H1 (cell line): Measurements from ENCODE around the gene SLC12A7.

ENCODE experiments used
- EP300 ChIP-seq, 2 experiments: IDR thresholded peaks; 1 replicate in 1 of 2; 2 replicates in 1 of 2; pipeline ENCODE4 v1.6.1; 2011 to 2012; ENCODE audit warnings: low read depth in 2 of 2, low read length in 2 of 2, mild to moderate bottlenecking in 2 of 2, borderline replicate concordance in 1 of 2, inconsistent platforms in 1 of 2, moderate library complexity in 1 of 2
- GABPA ChIP-seq: IDR thresholded peaks from 2 replicates; pipeline ENCODE4 v1.6.1; 2011; ENCODE audit warnings: mild to moderate bottlenecking, low read length, moderate library complexity, borderline replicate concordance; ENCODE audit not compliant: insufficient read depth
- KDM1A ChIP-seq: fragments of 200-600, 300-600 bp; sonication (generic); IDR thresholded peaks from 2 replicates; pipeline ENCODE4 v1.7.1; 2016; ENCODE audit warnings: mild to moderate bottlenecking, low read length, borderline replicate concordance
- MAFK ChIP-seq: IDR thresholded peaks from 2 replicates; pipeline ENCODE4 v1.6.1; 2012; ENCODE audit warnings: low read depth, mild to moderate bottlenecking, improper control_type of control experiment, low read length
- MAX ChIP-seq: IDR thresholded peaks from 2 replicates; pipeline ENCODE4 v1.6.1; 2012; ENCODE audit warnings: inconsistent platforms
- NRF1 ChIP-seq: IDR thresholded peaks from 2 replicates; pipeline ENCODE4 v1.6.1; 2011; ENCODE audit warnings: mild to moderate bottlenecking, low read depth, low read length, improper control_type of control experiment
- PHF8 ChIP-seq: fragments of 200-600 bp; sonication (generic); conservative IDR thresholded peaks from 2 replicates; pipeline ENCODE4 v1.7.1; 2012; ENCODE audit warnings: low read depth, mild to moderate bottlenecking, inconsistent platforms, low read length, moderate library complexity
- POLR2A ChIP-seq, 2 experiments: IDR thresholded peaks; 1 replicate in 1 of 2; 2 replicates in 1 of 2; pipeline ENCODE4 v1.6.1; 2011; ENCODE audit warnings: low read depth in 2 of 2, low read length in 2 of 2, mild to moderate bottlenecking in 2 of 2; ENCODE audit errors: control extremely low read depth in 1 of 2
- POLR2AphosphoS5 ChIP-seq: IDR thresholded peaks from 2 replicates; pipeline ENCODE4 v1.6.1; 2011; ENCODE audit warnings: low read depth, low read length
- SAP30 ChIP-seq: fragments of 300-600 bp; sonication (generic); IDR thresholded peaks from 2 replicates; pipeline ENCODE4 v1.7.1; 2012; ENCODE audit warnings: low read length, moderate library complexity, mild to moderate bottlenecking, inconsistent platforms; ENCODE audit not compliant: insufficient read depth, insufficient replicate concordance
- SIRT6 ChIP-seq: IDR thresholded peaks from one replicate; pipeline ENCODE4 v1.7.1; 2012; ENCODE audit warnings: low read length, inconsistent platforms
- TEAD4 ChIP-seq: IDR thresholded peaks from 2 replicates; pipeline ENCODE4 v1.6.1; 2012; ENCODE audit warnings: low read depth, low read length, inconsistent platforms, mixed read lengths
- TF ChIP-seq, protein P1 (sequence below): fragments of 300-600 bp; sonication (generic); IDR thresholded peaks from 2 replicates; pipeline ENCODE4 v1.7.1; 2012; ENCODE audit warnings: low read length, moderate library complexity, mild to moderate bottlenecking, inconsistent platforms; ENCODE audit not compliant: insufficient replicate concordance
- TF ChIP-seq, protein P2 (sequence below), 3 experiments: IDR thresholded peaks; 1 replicate in 2 of 3; 2 replicates in 1 of 3; pipeline versions ENCODE4 v1.5.1 to v1.6.1; 2011; ENCODE audit warnings: low read length in 3 of 3, mild to moderate bottlenecking in 3 of 3, inconsistent platforms in 2 of 3, low read depth in 1 of 3, moderate library complexity in 1 of 3; ENCODE audit not compliant: insufficient read depth in 1 of 3; ENCODE audit errors: control extremely low read depth in 1 of 3

GRCh38 chr5:1048162-1048721 lies 63.6 kb downstream of the SLC12A7 start:
- TF ChIP-seq POLR2AphosphoS5 = no peak
- TF ChIP-seq MAFK = no peak
- TF ChIP-seq, protein P1, sequence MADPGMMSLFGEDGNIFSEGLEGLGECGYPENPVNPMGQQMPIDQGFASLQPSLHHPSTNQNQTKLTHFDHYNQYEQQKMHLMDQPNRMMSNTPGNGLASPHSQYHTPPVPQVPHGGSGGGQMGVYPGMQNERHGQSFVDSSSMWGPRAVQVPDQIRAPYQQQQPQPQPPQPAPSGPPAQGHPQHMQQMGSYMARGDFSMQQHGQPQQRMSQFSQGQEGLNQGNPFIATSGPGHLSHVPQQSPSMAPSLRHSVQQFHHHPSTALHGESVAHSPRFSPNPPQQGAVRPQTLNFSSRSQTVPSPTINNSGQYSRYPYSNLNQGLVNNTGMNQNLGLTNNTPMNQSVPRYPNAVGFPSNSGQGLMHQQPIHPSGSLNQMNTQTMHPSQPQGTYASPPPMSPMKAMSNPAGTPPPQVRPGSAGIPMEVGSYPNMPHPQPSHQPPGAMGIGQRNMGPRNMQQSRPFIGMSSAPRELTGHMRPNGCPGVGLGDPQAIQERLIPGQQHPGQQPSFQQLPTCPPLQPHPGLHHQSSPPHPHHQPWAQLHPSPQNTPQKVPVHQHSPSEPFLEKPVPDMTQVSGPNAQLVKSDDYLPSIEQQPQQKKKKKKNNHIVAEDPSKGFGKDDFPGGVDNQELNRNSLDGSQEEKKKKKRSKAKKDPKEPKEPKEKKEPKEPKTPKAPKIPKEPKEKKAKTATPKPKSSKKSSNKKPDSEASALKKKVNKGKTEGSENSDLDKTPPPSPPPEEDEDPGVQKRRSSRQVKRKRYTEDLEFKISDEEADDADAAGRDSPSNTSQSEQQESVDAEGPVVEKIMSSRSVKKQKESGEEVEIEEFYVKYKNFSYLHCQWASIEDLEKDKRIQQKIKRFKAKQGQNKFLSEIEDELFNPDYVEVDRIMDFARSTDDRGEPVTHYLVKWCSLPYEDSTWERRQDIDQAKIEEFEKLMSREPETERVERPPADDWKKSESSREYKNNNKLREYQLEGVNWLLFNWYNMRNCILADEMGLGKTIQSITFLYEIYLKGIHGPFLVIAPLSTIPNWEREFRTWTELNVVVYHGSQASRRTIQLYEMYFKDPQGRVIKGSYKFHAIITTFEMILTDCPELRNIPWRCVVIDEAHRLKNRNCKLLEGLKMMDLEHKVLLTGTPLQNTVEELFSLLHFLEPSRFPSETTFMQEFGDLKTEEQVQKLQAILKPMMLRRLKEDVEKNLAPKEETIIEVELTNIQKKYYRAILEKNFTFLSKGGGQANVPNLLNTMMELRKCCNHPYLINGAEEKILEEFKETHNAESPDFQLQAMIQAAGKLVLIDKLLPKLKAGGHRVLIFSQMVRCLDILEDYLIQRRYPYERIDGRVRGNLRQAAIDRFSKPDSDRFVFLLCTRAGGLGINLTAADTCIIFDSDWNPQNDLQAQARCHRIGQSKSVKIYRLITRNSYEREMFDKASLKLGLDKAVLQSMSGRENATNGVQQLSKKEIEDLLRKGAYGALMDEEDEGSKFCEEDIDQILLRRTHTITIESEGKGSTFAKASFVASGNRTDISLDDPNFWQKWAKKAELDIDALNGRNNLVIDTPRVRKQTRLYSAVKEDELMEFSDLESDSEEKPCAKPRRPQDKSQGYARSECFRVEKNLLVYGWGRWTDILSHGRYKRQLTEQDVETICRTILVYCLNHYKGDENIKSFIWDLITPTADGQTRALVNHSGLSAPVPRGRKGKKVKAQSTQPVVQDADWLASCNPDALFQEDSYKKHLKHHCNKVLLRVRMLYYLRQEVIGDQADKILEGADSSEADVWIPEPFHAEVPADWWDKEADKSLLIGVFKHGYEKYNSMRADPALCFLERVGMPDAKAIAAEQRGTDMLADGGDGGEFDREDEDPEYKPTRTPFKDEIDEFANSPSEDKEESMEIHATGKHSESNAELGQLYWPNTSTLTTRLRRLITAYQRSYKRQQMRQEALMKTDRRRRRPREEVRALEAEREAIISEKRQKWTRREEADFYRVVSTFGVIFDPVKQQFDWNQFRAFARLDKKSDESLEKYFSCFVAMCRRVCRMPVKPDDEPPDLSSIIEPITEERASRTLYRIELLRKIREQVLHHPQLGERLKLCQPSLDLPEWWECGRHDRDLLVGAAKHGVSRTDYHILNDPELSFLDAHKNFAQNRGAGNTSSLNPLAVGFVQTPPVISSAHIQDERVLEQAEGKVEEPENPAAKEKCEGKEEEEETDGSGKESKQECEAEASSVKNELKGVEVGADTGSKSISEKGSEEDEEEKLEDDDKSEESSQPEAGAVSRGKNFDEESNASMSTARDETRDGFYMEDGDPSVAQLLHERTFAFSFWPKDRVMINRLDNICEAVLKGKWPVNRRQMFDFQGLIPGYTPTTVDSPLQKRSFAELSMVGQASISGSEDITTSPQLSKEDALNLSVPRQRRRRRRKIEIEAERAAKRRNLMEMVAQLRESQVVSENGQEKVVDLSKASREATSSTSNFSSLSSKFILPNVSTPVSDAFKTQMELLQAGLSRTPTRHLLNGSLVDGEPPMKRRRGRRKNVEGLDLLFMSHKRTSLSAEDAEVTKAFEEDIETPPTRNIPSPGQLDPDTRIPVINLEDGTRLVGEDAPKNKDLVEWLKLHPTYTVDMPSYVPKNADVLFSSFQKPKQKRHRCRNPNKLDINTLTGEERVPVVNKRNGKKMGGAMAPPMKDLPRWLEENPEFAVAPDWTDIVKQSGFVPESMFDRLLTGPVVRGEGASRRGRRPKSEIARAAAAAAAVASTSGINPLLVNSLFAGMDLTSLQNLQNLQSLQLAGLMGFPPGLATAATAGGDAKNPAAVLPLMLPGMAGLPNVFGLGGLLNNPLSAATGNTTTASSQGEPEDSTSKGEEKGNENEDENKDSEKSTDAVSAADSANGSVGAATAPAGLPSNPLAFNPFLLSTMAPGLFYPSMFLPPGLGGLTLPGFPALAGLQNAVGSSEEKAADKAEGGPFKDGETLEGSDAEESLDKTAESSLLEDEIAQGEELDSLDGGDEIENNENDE = no peak
- TF ChIP-seq, protein P2, sequence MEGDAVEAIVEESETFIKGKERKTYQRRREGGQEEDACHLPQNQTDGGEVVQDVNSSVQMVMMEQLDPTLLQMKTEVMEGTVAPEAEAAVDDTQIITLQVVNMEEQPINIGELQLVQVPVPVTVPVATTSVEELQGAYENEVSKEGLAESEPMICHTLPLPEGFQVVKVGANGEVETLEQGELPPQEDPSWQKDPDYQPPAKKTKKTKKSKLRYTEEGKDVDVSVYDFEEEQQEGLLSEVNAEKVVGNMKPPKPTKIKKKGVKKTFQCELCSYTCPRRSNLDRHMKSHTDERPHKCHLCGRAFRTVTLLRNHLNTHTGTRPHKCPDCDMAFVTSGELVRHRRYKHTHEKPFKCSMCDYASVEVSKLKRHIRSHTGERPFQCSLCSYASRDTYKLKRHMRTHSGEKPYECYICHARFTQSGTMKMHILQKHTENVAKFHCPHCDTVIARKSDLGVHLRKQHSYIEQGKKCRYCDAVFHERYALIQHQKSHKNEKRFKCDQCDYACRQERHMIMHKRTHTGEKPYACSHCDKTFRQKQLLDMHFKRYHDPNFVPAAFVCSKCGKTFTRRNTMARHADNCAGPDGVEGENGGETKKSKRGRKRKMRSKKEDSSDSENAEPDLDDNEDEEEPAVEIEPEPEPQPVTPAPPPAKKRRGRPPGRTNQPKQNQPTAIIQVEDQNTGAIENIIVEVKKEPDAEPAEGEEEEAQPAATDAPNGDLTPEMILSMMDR (IDR thresholded peaks at IDR 0.05; ENCODE audit: control extremely low read depth in 1 of 3, insufficient read depth in 1 of 3, low read depth in 1 of 3, low read length in 3 of 3) = no peak
- TF ChIP-seq MAX = no peak
- TF ChIP-seq EP300 (IDR thresholded peaks at IDR 0.05; ENCODE audit: borderline replicate concordance in 1 of 2, low read depth in 2 of 2, low read length in 2 of 2) = no peak
- no peak for TF ChIP-seq NRF1
- no peak for TF ChIP-seq TEAD4
- TF ChIP-seq SIRT6 = no peak
- TF ChIP-seq GABPA = no peak
- no peak for TF ChIP-seq POLR2A (IDR thresholded peaks at IDR 0.05; ENCODE audit: control extremely low read depth in 1 of 2, low read depth in 2 of 2, low read length in 2 of 2)
- TF ChIP-seq SAP30 = no peak
- TF ChIP-seq PHF8 = no peak
- TF ChIP-seq KDM1A = no peak
